ENCODE results near the gene WWTR1.
A peak's percentile ranks its signal among the peaks of the same experiment; 100 is the strongest.

WWTR1 gene

DNA sequence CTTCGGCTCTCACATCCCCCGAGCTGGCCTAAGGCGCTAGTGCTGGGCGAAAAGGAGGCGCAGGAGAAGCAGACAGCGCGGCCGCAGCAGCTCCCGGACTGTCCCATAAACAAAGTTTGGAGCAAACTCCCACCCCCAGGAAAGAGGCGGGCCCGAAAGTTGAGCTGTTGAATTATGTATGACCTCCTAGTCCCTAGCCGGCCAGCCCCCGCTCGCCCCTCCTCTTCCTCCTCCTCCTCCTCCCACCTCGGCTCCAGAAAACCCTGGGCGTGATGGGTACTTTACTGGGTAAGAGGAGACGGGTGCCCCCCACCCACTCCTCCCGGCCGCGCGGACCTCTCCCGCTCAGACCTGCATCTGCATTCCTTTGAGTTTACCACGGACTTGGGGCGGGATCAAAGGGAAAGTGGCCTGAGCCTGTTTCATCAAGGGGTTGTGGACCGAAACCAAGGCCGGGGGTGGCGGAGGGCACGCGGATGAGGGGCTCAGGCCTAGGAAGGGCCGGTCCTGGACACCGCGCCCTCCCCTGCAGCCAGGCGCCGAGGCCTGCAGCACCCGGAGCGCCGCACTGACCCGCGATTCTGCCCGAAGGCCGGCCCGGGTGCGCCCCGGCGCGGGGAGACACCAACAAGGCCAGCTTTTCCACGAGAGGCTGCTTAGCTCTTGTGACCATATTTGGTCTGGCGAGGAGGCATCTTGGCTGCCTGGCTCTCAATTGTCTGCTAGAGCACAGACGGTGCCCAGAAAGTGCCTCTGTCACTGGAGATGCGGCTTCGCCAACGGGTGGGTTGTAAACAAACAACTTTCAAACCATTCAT, at the start of gene WWTR1:
Gene WWTR1 (minus strand): TSS at position 100 of the 818 bp plus-strand sequence. CDS start 719 bp downstream, outside the sequence.
- in situ Hi-C loops (cut with MboI; ENCODE audit: low pct_unique_long_range_greater_than_20kb, low sequenced_read_pairs, unreplicated experiment), result no loop called here
- DNase-seq (ENCODE audit: low spot score), result peak; percentile 86
- TF ChIP-seq, protein P1, sequence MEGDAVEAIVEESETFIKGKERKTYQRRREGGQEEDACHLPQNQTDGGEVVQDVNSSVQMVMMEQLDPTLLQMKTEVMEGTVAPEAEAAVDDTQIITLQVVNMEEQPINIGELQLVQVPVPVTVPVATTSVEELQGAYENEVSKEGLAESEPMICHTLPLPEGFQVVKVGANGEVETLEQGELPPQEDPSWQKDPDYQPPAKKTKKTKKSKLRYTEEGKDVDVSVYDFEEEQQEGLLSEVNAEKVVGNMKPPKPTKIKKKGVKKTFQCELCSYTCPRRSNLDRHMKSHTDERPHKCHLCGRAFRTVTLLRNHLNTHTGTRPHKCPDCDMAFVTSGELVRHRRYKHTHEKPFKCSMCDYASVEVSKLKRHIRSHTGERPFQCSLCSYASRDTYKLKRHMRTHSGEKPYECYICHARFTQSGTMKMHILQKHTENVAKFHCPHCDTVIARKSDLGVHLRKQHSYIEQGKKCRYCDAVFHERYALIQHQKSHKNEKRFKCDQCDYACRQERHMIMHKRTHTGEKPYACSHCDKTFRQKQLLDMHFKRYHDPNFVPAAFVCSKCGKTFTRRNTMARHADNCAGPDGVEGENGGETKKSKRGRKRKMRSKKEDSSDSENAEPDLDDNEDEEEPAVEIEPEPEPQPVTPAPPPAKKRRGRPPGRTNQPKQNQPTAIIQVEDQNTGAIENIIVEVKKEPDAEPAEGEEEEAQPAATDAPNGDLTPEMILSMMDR (IDR thresholded peaks at IDR 0.05; ENCODE audit: extremely low read depth, insufficient read depth, missing control alignments), result peak; percentile 35

DNA sequence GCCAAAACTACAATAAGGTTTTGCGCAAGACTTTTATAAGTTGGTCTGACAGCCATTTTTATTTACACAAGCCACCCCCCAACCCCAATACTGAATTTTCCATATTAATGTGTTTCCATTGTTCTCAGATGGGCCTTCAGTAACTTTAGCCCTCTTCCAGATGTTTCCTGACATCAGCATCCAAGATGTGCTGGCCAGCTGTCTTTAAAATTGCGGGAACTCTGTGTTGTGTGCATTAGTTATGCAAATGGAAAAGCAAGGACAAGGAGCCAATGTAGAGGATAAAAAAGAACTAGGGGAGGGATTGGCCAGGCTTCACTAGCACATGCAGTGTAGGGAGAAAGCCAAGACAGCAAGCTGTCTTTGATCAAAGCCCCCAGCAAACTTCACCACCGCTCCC, 49.1 kb upstream of the WWTR1 start:
- TF ChIP-seq, protein P1 (IDR thresholded peaks at IDR 0.05; ENCODE audit: extremely low read depth, insufficient read depth, missing control alignments), result no peak
- in situ Hi-C loops (cut with MboI; ENCODE audit: low pct_unique_long_range_greater_than_20kb, low sequenced_read_pairs, unreplicated experiment), result no loop called here
- no peak for DNase-seq (ENCODE audit: low spot score)

DNA sequence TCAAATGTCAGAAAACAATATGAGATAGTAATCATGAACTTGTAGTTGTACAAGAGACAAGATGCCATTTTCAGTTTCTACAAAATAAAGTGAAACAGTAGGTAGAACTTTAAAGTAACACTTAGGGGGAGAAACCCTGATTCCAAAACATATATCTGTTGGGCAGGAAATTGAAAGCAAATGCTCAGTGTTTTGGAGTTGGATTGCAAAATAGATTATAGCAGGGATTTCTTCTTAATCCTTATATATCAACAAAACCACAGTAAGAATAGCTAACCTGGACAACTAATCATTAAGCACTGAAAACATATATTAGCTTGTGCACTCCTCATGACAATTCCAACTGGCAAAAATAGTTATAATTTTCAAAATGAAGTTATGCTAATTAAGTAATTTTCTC, 47.6 kb upstream of the WWTR1 start:
- TF ChIP-seq, protein P1 (IDR thresholded peaks at IDR 0.05; ENCODE audit: extremely low read depth, insufficient read depth, missing control alignments), result no peak
- no peak for DNase-seq (ENCODE audit: low spot score)
- in situ Hi-C loops (cut with MboI; ENCODE audit: low pct_unique_long_range_greater_than_20kb, low sequenced_read_pairs, unreplicated experiment), result no loop called here

DNA sequence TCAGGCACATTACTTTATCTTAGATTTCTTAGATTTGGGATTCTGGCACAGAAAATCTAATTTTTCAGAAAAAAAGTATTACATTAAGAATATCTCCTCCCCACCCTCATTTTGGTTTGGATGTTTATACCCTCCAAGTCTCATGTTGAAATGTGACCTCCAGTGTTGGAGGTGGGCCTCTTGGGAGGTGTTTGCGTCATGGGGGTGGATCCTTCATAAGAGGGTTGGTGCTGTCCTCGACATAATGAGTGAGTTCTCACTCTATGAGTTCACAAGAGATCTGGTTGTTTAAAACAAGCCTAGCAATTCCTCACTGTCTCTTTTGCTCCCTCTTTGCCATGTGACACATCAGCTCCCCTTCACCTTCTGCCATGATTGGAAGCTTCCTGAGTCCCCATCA, 45.6 kb upstream of the WWTR1 start:
- in situ Hi-C loops (cut with MboI; ENCODE audit: low pct_unique_long_range_greater_than_20kb, low sequenced_read_pairs, unreplicated experiment), result no loop called here
- TF ChIP-seq, protein P1 (IDR thresholded peaks at IDR 0.05; ENCODE audit: extremely low read depth, insufficient read depth, missing control alignments), result no peak
- no peak for DNase-seq (ENCODE audit: low spot score)

DNA sequence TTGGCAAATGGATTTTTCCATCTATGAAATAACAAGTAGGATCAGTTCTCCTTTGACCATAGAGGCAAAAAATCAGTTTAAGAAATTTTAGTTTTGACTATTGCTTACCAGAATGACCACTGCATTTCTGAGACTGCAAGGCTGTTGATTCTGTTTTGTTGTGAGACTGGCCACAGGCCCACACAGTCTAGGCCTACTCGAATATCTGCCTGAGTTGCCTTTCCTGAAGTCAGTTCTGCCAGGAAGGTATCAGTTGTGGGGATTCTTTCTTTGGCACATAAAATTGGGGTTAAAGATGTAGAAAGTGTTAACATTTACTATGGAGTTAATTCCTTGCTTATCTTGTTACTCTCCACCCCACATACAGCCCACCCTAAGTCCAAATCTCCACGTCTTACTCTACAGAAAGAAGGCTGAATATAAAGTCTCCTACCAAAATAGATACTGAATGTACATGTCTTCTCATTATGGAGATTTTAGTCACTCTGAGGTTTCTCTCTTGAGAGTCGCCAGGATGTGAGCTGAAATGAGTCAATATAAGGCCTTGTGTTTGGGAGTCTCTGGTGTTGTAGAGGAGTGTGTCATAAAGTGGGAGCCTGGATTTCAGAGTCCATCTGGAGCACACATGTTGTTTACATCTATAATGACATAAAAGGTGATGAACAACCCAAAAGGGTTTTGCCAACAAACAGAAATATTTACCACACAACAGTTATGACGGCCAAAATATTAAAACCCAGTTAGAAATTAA, 45.0 kb upstream of the WWTR1 start:
- in situ Hi-C loops (cut with MboI; ENCODE audit: low pct_unique_long_range_greater_than_20kb, low sequenced_read_pairs, unreplicated experiment), result no loop called here
- no peak for DNase-seq (ENCODE audit: low spot score)
- TF ChIP-seq, protein P1 (IDR thresholded peaks at IDR 0.05; ENCODE audit: extremely low read depth, insufficient read depth, missing control alignments), result no peak

DNA sequence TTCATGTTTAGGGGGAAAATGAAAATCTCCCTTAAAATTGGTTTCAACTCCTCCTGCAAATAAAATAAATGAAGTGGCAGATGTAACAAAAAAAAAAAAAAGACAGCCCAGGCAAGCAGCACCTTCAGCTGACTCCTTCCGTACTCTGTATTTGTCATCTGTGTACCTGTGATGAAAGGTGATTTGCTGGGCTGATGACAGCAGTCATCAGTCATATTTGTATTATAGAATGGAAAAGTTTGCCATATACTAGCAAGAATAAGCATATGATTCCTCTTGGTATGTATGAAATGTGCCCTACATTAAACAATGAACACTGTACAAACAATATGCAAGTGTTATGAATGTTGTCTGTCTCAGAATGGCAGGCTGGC, 44.1 kb upstream of the WWTR1 start:
- DNase-seq (ENCODE audit: low spot score), result no peak
- TF ChIP-seq, protein P1 (IDR thresholded peaks at IDR 0.05; ENCODE audit: extremely low read depth, insufficient read depth, missing control alignments), result no peak
- in situ Hi-C loops (cut with MboI; ENCODE audit: low pct_unique_long_range_greater_than_20kb, low sequenced_read_pairs, unreplicated experiment), result no loop called here

Measured in GM13977 (cell line).